HEK293 (cell line): Measurements from ENCODE around the gene RAMP3.

Experiments used
- CTCF ChIP-seq: fragments of 450-650 bp; formaldehyde crosslinking; IDR thresholded peaks from 2 replicates; pipeline ENCODE4 v1.5.1; 2016; ENCODE audit warnings: missing biosample characterization, missing genetic modification characterization
- MZF1 ChIP-seq: fragments of 450-650 bp; formaldehyde crosslinking; IDR thresholded peaks from 2 replicates; pipeline ENCODE4 v1.5.1; 2017; ENCODE audit warnings: missing biosample characterization, missing genetic modification characterization, borderline replicate concordance
- SCRT2 ChIP-seq: fragments of 450-650 bp; formaldehyde crosslinking; IDR thresholded peaks from 2 replicates; pipeline ENCODE4 v1.5.1; 2016; ENCODE audit warnings: missing biosample characterization, missing genetic modification characterization
- ZBTB17 ChIP-seq: fragments of 450-650 bp; formaldehyde crosslinking; IDR thresholded peaks from 2 replicates; pipeline ENCODE4 v1.5.1; 2016; ENCODE audit warnings: missing biosample characterization, missing genetic modification characterization
- ZNF140 ChIP-seq: fragments of 450-650 bp; formaldehyde crosslinking; IDR thresholded peaks from 2 replicates; pipeline ENCODE4 v1.5.1; 2016; ENCODE audit warnings: missing biosample characterization, missing genetic modification characterization
- ZNF184 ChIP-seq: fragments of 450-650 bp; IDR thresholded peaks from 2 replicates; pipeline ENCODE4 v1.5.1; 2018; ENCODE audit warnings: missing biosample characterization, mild to moderate bottlenecking, missing genetic modification characterization
- ZNF354C ChIP-seq: fragments of 450-650 bp; formaldehyde crosslinking; IDR thresholded peaks from 2 replicates; pipeline ENCODE4 v1.5.1; 2016; ENCODE audit warnings: missing biosample characterization, missing genetic modification characterization, low read depth, borderline replicate concordance

- TF ChIP-seq ZNF184 (tag by site-specific recombination) (no peak), SCRT2 (tag by site-specific recombination) (no peak), ZBTB17 (tag by site-specific recombination) (no peak), CTCF (tag by site-specific recombination) (no peak), MZF1 (tag by site-specific recombination) (no peak), ZNF354C (tag by site-specific recombination) (no peak), ZNF140 (tag by site-specific recombination) (no peak)
Observed at GRCh38 chr7:45116048-45116447, 41.5 kb upstream of the RAMP3 start.
